ENCODE measurements around the gene OVAAL.

OVAAL gene

GRCh38 chr1:180590889-180591288 is 32.1 kb downstream of the OVAAL start:
- TF ChIP-seq CTCF (IDR thresholded peaks at IDR 0.05; ENCODE audit: control insufficient read depth, extremely low read depth, insufficient read depth): no peak
- no peak for DNase-seq (ENCODE audit: low read depth)
- no peak overlapping the region for H3K4me3 ChIP-seq (ENCODE audit: low read depth, low read length)

- H3K4me3 ChIP-seq (ENCODE audit: low read depth, low read length): no peak overlapping the region
- TF ChIP-seq CTCF (IDR thresholded peaks at IDR 0.05; ENCODE audit: control insufficient read depth, extremely low read depth, insufficient read depth): no peak
- DNase-seq (ENCODE audit: low read depth): no peak
These were observed 34.6 kb downstream of the OVAAL start for GRCh38 chr1:180593382-180593781.

GRCh38 chr1:180594723-180595122 is 36.0 kb downstream of the OVAAL start:
- DNase-seq (ENCODE audit: low read depth): no peak
- no peak for TF ChIP-seq CTCF (IDR thresholded peaks at IDR 0.05; ENCODE audit: control insufficient read depth, extremely low read depth, insufficient read depth)
- no peak overlapping the region for H3K4me3 ChIP-seq (ENCODE audit: low read depth, low read length)

- TF ChIP-seq CTCF (IDR thresholded peaks at IDR 0.05; ENCODE audit: control insufficient read depth, extremely low read depth, insufficient read depth): no peak
- H3K4me3 ChIP-seq (ENCODE audit: low read depth, low read length): no peak overlapping the region
- DNase-seq (ENCODE audit: low read depth): no peak
These were observed 37.2 kb downstream of the OVAAL start for GRCh38 chr1:180595966-180596365.

GRCh38 chr1:180597520-180597919 is 38.8 kb downstream of the OVAAL start:
- DNase-seq (ENCODE audit: low read depth): no peak
- no peak overlapping the region for H3K4me3 ChIP-seq (ENCODE audit: low read depth, low read length)
- TF ChIP-seq CTCF (IDR thresholded peaks at IDR 0.05; ENCODE audit: control insufficient read depth, extremely low read depth, insufficient read depth): no peak

GRCh38 chr1:180598333-180598974 is 39.7 kb downstream of the OVAAL start:
- DNase-seq (ENCODE audit: low read depth): no peak
- H3K4me3 ChIP-seq (ENCODE audit: low read depth, low read length): no peak overlapping the region
- no peak for TF ChIP-seq CTCF (IDR thresholded peaks at IDR 0.05; ENCODE audit: control insufficient read depth, extremely low read depth, insufficient read depth)

- DNase-seq (ENCODE audit: low read depth): no peak
- no peak overlapping the region for H3K4me3 ChIP-seq (ENCODE audit: low read depth, low read length)
- no peak for TF ChIP-seq CTCF (IDR thresholded peaks at IDR 0.05; ENCODE audit: control insufficient read depth, extremely low read depth, insufficient read depth)
These were observed 41.6 kb downstream of the OVAAL start for GRCh38 chr1:180600343-180600742.

Data from LNCaP clone FGC (cell line).